HTERT RPE-1 (cell line): Measurements from ENCODE around the gene BCAS3.

ENCODE experiments used
- in situ Hi-C: fragments of 300-500 bp; cut with MboI; formaldehyde crosslinking; loops from 4 replicates; pipeline ENCODE4 v1.14.3; 2020; ENCODE audit warnings: low sequenced_read_pairs

Gene BCAS3

DNA sequence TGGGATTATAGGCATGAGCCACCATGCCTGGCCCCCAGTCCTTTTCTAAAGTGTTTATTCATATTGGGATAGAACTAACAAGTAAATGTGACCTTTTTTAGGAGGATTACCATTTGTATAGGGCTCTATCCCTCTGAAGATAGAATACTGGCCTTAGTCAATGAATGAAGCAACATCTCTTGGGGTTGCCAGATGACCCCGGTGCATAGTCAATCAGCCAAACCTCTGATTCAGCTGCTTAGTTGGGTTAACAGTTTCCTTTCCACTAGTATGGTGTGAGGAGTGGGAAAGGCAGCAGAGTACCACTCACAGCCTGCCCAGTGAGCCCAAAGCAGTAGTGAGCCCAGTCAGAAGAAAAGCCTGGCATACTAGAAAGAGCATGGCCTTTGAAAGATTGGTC is 627.4 kb downstream of the BCAS3 start:
- in situ Hi-C loops: no loop called here

DNA sequence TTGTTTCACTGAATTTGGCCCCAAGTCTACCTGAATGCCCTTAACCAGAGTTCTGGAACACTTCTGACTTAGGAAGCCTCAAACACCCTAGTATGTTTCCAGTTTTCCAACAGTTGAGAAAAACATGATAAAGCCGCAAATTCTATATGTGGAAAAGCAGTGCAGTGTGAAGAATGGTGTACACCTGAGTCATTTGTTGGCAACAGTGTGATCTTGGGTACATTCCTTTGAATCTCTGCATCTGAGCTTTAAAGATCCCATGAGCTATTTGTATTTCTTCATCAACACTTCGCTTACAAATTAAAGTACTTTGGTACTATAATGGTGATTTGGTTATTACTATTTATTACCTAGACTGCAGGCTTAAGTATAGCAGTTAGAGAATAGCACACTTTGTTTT is 628.4 kb downstream of the BCAS3 start:
- in situ Hi-C loops: no loop called here

DNA sequence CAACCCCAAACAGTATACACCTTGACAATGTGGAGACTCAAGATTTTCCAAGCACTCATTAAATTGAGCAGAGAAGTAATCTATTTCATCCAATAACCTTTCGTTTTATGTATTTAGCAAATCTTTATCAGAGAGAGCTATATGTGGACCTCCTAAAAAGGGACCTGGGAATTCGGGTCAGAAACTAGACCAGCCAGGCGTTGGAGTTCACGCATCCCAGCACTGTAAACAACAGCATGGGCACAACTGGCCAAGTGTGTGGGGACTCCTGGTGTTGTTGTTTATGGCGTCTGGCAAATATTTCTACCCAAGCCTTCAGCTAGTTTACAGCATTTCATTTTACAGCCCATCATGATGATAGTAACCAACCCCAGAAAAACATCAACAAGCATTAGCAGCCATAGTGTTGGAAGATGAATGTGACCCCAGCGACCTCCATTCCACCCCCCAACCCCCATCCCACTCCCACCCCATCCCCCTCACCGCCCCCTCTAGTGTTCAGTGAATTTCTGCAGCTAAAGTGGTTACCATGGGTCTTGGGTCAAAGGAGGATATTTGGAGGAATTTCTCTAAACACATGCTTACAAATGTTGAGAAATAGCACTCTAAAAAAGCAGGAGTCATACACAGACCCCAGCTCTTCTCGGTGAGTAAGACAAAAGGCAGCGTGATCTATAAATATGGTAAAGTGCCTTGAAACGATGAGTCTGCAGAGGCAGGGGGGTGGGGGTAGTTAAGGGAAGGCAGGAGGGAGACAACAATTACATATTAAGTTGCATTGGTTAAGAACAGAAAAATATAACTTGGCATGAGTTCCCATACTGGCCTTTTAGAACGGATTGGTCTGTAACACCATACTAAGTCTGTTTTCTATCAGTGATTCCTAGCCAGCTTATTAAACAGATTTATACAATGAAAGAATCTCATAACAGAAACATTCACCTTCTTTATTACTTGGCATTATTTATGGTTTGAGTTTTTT is 630.5 kb downstream of the BCAS3 start:
- in situ Hi-C loops: no loop called here

DNA sequence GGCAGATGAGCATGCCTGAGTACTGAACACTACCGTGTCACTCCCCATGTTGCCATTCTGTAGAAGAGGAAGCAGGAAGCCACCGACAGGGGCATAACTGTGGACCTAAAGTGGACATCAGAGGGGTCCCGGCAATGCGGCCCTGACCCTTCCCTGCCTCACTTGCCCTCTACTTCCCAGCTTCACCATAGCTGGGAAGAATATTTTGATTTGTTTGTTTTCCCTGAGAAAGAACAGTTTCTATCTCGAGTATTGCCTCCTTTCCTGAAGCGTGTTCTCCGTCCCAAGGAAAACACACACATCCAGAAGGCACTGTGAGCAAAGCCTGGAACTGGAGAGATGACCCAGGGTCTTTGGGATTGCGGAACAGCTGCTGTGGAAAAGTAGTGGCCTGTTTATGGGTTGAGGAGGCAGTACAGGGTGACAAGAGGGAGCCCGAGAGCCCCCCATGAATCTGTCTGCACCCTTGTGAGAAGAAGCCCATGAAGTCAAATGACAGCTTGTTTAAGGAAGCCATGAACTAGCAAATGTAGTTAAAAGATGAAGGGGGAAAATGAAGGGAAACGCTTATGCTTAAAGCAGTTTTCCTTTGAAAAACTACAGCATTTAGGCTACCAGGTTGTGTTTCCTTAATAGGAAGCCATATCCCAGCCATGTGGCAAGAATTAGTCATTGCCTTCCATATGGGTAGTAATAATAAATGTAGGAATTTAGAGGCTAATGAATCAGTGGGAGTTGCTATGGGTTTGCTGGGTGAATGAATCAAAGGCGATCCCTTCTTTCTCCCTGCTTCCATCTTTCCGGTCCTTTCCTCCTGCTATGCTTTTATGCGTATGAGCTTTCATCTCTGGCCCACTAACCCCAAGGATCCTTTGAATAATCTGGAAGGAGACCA is 632.0 kb downstream of the BCAS3 start:
- in situ Hi-C loops: no loop called here

DNA sequence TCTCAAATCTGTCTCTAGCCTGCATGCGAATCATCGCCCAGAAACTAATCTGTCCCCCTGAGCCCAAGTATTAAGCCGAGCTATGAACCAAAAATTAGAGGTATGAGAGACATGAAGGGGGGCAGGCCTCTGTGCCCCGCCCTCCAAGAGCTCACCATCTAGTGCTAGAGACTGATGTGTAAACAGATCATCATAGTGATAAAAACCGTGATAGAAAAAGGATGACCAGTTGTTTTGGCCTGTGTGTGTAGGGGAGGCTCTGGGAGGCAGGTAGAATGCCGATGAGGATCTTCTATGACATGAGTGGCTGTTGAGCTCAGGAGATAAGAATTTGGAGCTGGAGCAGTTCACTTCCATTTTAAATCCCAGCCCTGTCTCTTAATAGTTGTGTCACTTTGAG is 632.9 kb downstream of the BCAS3 start:
- in situ Hi-C loops: no loop called here

DNA sequence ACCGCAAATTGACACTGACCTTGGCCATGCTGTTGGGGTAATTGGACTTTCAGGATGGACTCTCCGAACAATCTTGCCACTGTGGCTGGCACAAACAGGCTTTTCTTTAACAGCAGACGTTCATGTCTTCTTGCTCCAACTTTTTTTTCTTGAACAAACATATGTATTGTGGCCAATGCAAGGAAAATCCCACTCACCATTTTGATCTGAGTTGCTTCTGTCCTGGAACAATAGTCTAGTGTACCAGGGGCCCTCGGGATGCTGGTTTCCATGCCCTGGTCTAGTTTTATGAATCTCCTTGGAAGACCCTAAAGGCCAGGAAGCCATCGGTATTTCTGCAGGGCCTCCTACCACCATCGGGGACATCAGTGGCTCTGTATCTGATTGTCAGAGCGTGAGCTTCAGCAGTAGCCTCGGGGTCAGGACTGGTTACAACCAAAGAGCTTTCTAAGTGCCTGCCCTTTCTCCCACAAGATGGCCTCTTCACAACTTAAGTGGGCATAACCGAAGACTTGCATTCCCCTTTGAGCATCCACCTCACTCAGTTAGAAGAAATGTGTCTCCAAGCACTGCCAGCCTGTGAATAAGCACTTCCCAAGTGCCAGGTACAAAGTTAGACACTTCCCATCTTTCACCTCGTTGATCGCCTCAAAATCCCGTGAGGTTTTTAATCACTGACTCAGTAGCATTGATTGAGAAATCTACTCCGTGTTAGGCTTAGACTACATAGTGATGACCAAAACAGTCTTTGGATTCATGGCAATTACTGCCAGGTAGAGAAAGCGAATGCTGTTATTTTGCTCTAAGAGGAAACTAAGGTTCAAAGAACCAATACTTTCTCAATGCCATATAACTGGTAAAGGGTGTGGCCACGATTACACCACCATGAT is 635.0 kb downstream of the BCAS3 start:
- in situ Hi-C loops: no loop called here

DNA sequence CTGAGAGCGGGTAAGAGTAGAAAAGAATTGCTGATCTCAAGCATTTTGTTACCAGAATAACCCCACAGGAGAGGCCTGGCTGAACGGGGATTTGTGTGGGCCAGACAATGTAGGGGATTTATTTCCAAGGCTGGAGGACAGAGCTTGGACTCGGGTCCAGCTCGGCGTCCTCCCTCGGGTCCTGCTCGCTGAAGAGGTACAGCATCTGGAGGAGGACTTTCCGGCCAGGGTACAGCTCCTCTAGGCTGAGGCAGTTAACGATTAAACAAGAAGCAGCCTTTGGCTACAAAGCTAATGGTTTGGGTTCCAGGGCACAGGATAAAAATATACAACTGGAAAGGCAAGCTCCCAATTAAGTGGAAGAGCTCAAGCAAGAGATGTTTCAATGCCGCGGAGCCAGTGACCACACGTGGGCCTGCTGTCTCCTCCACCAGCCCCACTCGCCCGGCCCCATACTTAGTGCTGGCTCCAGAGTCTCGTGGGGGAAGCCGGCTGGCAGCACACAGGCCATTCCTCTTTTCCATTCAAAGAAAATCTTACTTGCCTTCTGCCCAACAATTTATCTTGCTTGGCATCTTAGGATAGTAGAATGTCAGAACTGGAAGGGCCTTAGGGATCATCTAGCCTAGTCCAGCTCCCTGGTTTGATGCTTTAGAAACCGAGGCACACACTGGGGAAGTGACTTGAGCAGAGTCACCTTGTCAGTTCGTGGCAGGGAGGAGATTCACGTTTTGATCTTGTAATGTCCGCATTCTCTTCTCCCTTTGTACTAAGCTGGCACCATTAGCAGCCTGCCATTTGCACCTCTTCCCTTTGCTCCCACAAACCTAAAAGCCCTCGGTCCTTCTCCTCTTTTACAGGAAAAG is 636.0 kb downstream of the BCAS3 start:
- in situ Hi-C loops: no loop called here

DNA sequence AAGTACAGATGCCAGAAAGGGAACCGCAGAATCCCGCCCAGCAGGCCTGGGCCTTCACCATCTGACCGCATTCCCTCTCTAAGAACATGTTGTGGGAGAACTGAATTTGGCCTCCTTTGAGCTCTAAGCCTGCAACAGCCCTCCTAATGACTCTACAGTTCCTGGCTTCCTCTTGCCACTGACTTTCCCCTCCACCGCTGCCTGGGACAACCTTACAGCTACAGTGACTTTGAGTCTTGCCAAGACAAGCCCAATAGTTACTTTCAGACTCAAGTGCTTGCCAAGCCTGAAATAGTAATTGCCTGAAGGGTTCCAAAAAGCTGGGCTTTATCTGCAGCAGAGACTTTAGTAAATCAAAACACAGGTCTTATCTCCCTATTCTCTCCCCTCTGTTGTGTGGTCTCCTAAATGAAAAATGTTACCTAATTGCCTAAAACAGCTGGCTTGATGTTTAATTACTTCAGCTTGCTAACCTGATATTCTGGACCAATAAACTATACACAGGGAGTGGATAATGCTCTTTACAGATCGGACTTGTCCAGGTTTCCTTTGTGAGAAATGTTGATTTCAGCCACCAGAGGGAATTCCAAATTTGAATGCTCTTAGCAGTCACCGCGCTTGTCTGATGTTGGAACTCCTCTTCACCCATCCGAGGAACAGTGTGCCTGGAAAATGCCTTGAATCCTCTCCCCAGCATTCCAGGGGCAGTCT is 636.9 kb downstream of the BCAS3 start:
- in situ Hi-C loops: no loop called here

DNA sequence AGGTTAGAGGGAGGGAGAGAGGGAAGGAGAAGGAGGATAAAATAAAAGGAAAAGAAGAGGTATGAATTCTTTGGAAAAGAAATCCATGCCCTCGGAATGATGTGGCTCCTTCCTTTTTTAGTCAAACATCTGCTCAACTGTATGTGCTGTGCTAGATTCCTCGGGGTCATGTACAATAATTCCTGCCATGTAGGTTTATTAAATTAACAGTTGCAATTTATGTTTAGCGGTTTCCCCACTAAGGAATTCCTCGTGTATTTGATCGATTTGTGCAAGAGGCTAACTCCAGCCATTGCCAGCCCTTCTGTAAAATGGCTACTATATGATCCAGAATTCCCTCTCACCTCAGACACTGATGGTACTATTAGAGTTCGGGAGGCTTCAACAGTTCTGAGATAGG is 639.0 kb downstream of the BCAS3 start:
- in situ Hi-C loops: no loop called here

DNA sequence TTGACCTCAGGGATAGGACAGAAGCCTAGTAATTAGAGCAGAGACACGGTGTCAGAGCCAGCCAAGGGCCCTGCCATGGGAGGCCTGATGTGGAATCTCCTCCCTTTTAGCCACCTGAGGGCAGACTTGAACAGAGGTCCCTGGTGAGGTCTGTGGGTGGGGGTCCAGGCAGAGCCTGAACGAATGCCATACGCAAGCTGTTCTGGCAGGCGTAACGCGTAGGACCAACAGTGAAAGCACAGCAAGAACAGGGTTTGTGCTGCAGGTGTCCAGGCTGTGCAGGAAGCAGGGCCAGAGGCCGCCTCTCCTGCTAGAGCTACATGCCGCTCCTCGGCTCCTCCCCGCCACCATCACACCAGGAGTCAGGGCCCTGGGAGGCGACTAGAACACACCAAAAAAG is 640.1 kb downstream of the BCAS3 start:
- in situ Hi-C loops: no loop called here

DNA sequence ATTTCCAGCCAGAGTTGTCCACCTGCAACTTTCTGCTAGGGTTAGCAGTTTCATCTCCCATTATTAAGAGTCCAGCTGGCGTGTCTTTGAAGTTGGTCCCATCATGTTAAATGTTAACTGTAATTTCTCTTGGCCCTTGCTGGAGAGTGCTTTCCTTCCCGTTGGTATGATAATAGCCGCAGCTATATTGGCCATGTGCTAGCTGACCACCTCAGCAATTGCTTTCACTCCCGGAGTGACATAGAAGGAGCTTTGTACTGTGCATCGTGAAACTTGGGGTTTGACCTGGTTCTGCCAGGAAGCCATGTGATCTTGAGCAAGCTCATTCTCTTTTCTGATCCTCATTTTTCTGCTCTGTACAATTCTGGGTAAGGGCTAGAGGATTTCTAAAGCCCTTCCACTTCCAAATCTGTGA is 641.0 kb downstream of the BCAS3 start:
- in situ Hi-C loops: no loop called here

DNA sequence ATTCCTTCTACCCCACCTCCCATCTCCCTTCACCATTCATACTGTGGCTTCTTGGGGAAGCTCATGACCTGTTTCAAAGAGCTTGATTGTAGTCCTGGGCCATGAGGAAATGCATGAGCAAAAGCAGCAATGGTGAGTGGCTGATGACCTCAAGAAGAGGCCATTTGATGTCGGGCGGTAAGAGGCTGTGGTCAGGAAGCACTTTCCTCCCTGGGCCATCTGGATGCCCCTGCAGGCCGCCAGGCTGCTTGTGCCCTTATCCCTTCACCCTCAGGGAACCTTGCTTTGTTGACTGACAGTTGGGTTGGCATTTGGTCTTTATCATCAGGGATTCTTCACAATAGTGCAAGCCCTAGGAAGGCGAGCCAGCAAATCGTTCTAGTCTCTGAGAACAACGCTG is 643.7 kb downstream of the BCAS3 start:
- in situ Hi-C loops: no loop called here

DNA sequence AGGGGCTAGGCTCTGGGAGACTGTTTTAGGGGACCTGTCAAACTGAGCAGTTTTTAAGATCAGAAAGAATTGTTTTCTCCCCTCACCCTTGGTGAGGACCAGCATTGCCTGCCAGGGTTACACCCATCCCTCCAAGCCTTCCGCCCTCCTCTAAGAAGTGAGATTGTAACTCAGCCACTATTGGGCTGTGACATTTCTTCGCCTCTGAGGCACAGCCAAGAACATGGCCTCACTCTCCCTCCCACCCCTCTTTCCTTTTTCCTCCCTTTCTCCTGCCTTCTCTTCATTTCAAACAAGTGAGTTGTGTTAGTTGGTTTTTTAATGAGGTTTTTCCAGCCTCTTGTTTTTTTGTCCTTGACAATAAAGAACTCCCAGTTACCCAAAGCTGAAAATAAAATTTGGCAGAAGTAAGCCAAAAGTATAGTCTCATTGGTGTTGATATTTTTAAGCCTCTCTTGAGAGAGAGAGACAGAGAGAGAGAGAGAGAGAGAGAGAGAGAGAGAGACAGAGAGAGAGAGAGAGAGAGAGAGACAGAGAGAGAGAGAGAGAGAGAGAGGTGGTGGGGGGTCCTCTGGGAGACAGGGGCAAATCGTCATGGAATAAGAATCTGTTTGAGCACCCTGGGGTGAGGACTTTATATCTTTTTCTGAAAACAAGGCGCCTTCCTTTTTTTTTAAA is 644.8 kb downstream of the BCAS3 start:
- in situ Hi-C loops: no loop called here

DNA sequence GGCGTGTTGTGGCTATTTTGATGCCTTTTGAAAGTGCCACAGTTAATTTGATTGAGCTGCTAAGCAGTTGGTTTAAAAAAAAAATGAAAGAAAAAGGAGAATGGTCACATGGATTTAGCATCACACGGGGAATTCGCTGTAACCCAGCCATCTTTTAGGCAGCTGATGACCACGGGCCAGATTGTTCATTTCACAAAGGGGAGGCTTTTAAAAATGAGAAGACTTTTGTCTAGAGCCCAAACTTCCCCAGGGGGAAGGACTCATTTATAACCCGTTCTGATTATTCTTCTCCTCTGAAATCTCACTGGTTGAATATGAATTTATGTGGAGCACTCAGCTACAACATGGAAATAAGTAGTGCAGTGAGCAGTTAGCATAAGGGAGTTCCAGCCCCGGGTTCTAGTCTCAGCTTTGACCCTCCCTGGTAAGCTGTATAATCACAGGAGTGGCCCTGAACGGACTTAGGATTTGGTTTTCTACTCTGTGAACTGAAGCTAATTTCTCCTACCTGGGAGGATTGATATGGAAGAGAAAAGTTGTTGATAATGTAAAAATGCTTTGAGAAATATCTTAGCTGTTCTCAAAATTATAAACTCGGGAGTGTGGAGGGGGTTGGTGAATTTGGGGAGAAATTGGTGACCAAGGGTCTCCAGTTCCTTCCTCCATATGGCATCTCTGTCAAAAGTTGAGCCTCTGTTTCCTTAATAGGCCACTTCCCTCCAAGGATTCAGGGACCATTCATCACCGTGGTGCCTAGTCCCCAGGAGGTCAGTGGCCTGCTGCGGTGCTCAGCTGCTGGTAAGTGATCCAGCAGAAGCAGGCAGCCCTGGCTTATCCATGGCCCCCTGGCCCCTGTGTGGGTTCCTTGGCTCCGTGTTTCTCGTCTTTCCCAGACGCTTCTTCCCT is 645.6 kb downstream of the BCAS3 start:
- in situ Hi-C loops: no loop called here

DNA sequence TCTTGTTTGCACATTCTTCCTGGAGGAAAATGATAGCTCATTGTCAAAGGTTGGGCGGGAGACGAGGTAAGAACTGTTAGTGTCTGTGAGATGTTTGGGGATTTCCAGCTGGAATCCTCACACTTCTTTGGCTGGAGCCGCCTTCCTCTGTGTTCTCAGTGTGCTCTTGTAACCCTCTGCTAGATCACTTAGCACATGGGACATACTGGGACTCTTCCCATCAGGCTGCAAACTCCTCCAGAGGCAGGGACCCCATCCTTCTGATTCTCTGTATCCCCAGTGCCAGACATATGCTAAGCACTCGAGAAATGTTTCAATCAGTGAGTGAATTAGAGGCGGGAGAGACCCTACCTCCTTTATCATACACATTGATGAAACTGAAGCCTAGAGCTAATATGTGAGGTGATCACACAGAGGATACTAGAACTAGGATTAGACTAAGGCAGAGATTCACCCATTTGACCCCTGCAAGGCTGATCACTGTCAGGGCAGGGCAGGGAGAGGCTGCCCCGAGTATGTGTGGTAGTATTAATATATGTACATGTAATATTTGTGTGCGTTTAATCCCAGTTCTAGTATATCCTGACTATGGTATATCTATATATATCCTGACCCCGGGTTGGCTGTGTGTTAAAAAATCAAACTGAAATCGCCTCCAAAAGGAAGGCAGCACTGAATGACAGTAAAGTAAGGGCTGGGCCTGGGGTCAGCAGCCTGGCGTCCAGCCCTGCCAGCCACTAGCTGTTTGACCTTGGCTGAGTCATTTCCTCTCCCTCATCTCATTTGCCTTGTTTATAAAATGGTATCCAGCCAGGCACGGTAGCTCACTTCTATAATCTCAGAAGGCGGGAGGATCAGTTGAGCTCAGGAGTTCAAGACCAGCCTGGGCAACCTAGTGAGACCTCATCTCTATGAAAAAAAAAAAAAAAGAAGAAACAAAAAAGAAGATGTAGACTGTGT is 646.5 kb downstream of the BCAS3 start:
- in situ Hi-C loops: no loop called here

DNA sequence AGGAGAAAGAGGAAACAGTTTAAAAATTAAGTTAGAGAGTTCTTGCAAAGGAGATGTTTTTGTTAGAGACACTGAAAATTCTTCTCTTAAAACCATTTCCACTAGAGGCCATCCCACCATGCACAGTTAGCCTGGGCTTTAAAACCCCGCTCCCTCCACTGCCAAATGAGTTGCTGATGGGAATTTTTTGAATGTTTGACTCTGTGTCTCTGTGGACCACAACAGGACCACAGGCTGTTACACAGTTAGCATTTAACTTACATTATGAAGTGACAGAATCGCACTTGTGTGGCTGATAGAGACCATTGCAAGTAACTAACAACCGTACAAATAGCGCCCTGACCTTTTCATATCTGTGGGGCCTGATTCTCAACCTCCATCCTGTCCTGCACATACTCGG is 647.3 kb downstream of the BCAS3 start:
- in situ Hi-C loops: no loop called here
